Spinal cord (tissue), 10 donors: ENCODE results near the gene GRK5. TPM values are rescaled to one million over a fixed set of nuclear protein-coding genes. Genes with fewer than 3 reads are reported as not detected.

Experiments used
- DNase-seq, 6 donors: peaks; one replicate each; pipeline versions ENCODE4 v3.0.0 to v3.0.0-alpha.2; 2013 to 2015; ENCODE audit warnings: low spot score in 6 of 6, low read depth in 4 of 6
- H3K27ac ChIP-seq: one replicate; pipeline ENCODE4 v1.5.1; 2013; ENCODE audit warnings: low read depth, low read length, control low read depth
- H3K27me3 ChIP-seq: one replicate; pipeline ENCODE4 v1.6.1; 2013; ENCODE audit warnings: low read length; ENCODE audit not compliant: control insufficient read depth, insufficient read depth
- H3K36me3 ChIP-seq: one replicate; pipeline ENCODE4 v1.6.1; 2013; ENCODE audit warnings: low read length; ENCODE audit not compliant: control insufficient read depth, insufficient read depth
- H3K4me1 ChIP-seq: one replicate; pipeline ENCODE4 v1.6.1; 2013; ENCODE audit warnings: low read length; ENCODE audit not compliant: control insufficient read depth, insufficient read depth
- H3K4me3 ChIP-seq: one replicate; pipeline ENCODE4 v1.5.1; 2013; ENCODE audit warnings: low read depth, low read length, control low read depth
- H3K9me3 ChIP-seq: one replicate; pipeline ENCODE4 v1.6.1; 2013; ENCODE audit warnings: low read length; ENCODE audit not compliant: control insufficient read depth, insufficient read depth
- WGBS: methylation state at CpG from one replicate; pipeline ENCODE4 v1.1.5; 2013; ENCODE audit warnings: missing lambda C conversion rate; ENCODE audit not compliant: insufficient coverage; 5-methylcytosine and 5-hydroxymethylcytosine counted together
- polyA plus RNA-seq, 2 donors: library from polyadenylated mRNA; unstranded; fragments of 120-200 nt; gene quantifications; one replicate each; pipeline ENCODE4 v1.2.1, GENCODE V29; 2013; ENCODE audit not compliant: insufficient read length in 2 of 2
- total RNA-seq, 2 donors: library from RNA; depleted of rRNA in 1 of 2; stranded (reverse); fragments of 120-200 nt in 1 of 2; fragments of >200 nt in 1 of 2; gene quantifications; one replicate each; pipeline versions ENCODE4 v1.2.3 to v1.2.4, GENCODE V29; 2013 to 2014
- donor health status: healthy.

GRK5 gene
- total and polyA plus RNA-seq, 4 donors = 15.6 to 29.5 (median 25.6) TPM

DNA sequence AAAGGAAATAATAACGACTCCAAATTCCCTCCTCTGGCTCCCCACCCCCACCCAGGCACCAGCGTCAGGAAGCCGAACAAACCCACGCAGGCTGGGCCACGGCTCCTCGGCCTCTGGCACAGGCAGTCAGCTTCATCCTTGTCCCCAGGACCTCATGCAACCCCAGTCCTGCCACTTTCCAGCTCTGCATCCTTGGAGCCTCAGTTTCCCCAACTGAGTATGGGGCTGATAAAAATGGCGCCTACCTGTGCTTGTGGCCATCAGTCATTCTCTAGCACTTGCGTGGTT lies 198.1 kb downstream of the GRK5 start:
- Histone ChIP-seq H3K4me3 (no peak overlapping the region), H3K27ac (no peak overlapping the region), H3K4me1 (peaks cover 31% of the 10 kb centered on the region), H3K36me3 (peaks cover 8% of the 10 kb centered on the region), H3K9me3 (no peaks in the 10 kb centered on the region), H3K27me3 (no peaks in the 10 kb centered on the region)
- WGBS = 85% methylated on average over 7 of the region's 8 CpGs
- no peak for DNase-seq

DNA sequence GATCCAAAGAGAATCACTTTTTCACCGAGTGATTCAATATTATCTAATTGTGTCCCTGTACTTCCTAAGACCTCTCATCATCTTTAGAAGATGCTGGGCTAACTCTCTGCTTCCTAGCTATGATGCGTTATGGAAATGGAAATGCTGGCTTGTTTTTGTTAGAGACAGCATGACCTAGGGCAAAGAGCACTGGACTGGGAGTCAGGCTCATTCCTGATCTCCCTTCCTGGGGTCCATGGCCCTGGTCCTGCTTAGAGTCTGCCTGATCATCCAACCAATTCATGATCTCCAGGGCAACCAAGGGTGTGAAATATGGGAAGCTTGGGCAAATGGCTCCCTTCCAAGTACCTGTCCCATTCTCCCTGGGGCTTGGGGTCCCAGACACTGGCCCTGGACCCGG lies 198.8 kb downstream of the GRK5 start:
- peak overlapping the region; percentile 33 for H3K27ac ChIP-seq
- no peak for DNase-seq
- no peaks in the 10 kb centered on the region for H3K27me3 ChIP-seq
- no peak overlapping the region for H3K4me3 ChIP-seq
- H3K9me3 ChIP-seq = no peaks in the 10 kb centered on the region
- WGBS = 67% methylated on average over 1 of the region's 3 CpGs
- H3K36me3 ChIP-seq = peaks cover 8% of the 10 kb centered on the region
- peaks cover 33% of the 10 kb centered on the region for H3K4me1 ChIP-seq

DNA sequence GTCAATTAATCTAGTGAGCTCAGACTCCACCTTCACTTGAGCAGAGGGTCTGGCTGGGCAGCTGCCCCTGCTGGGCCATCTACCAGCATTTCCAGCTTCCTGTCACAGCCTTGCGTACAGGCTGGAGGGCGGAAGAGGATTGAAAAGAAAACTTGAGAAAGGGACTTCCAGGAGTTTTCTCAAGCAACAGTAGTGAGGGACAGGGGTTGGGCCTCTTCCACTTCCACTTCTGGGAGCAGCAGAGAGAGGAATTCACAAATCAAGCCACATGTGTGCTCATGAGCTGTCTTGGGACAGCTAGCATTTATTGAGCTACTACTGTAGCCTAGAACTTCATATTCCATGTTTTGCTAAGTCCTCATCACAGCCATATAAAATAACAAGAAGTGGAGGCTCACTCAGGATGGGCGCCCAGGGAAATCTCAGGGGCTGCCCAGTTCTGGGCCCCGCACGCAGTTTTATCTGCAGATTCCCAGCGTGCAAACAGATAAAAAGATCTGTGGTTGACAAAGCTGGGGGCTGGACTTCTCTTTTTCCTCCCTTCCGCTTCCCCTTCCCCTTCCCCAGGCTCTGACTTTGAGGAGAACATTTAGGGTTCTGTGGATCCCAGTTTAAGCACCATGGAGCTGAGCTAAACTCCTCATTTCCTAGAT lies 199.4 kb downstream of the GRK5 start:
- Histone ChIP-seq H3K27ac (peak overlapping the region; percentile 33), H3K4me3 (no peak overlapping the region), H3K4me1 (peaks cover 30% of the 10 kb centered on the region)

DNA sequence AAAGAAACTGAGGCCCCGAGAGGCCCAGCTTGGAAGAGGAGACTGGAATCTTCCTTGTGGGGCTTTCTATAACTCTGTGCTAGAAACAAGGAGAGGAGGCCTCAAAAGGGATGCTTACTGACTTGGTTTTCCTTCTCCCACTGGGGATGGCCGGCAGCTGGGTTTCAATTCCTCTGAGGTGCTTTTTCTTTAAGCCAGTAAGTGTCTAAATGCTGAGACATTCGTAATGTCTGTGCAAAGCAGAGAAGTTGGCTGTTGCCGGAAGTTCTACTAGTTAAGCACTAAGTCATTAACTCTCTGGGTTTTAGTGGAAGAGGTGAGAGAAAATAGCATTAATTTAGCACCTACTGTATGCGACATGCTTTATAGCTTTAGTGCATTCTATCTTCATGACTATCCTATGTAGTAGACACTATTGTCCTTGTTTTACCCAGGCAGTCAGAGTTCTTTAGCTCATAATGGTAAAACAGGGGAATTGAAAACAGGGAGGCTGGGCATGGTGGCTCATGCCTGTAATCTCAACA lies 199.9 kb downstream of the GRK5 start:
- WGBS = no CpG with 5 or more reads among the region's 5 CpGs
- Histone ChIP-seq H3K27ac (no peak overlapping the region), H3K4me3 (no peak overlapping the region), H3K36me3 (peaks cover 11% of the 10 kb centered on the region), H3K27me3 (no peaks in the 10 kb centered on the region), H3K9me3 (no peaks in the 10 kb centered on the region), H3K4me1 (peaks cover 29% of the 10 kb centered on the region)
- no peak for DNase-seq

More for the DNA sequence above, 199.4 kb downstream of the GRK5 start:
- no peaks in the 10 kb centered on the region for H3K27me3 ChIP-seq
- H3K9me3 ChIP-seq = no peaks in the 10 kb centered on the region
- H3K36me3 ChIP-seq = peaks cover 8% of the 10 kb centered on the region
- no CpG with 5 or more reads among the region's 7 CpGs for WGBS
- DNase-seq = no peak

DNA sequence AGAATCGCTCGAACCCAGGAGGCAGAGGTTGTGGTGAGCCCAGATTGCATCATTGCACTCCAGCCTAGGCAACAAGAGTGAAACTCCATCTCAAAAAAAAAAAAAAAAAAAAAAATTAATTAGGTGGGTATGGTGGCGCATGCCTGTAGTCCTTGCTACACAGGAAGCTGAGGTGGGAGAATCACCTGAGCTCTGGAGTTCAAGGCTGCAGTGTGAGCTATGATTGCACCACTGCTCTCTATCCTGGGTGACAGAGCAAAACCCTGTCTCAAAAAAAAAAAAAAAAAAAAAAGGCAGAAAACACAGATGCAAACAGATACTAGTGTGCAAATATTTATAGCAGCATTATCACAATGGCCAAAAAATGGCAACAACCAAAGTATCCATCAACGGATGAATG lies 200.7 kb downstream of the GRK5 start:
- no peak overlapping the region for H3K27ac ChIP-seq
- no peaks in the 10 kb centered on the region for H3K9me3 ChIP-seq
- no peak for DNase-seq

DNA sequence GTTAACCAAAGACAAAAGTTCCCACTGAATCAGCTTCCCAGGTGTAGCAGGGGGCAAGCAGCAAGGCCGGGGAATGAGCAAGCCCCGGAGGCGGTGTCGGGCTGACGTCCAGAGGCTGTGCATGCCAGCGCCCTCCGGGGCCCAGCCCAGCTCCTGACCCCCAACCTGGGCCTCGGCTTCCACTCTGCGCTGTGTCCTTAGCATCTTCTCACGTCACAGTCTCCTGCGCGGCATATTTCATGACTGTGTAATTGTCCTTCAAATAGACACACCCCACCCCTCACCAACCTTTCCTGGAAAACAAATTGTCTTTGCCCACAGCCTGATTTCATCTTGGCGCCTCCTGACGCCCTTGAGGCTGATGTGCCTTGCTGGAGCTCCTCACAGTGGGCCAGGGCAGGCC lies 201.6 kb downstream of the GRK5 start:
- Histone ChIP-seq H3K27ac (no peak overlapping the region), H3K27me3 (peaks cover 2% of the 10 kb centered on the region), H3K4me1 (peaks cover 46% of the 10 kb centered on the region), H3K36me3 (peaks cover 11% of the 10 kb centered on the region), H3K9me3 (no peaks in the 10 kb centered on the region), H3K4me3 (no peak overlapping the region)
- WGBS = 90% methylated on average over 14 of the region's 14 CpGs
- no peak for DNase-seq

More for the DNA sequence above, 200.7 kb downstream of the GRK5 start:
- Histone ChIP-seq H3K27me3 (no peaks in the 10 kb centered on the region), H3K4me3 (no peak overlapping the region), H3K4me1 (peaks cover 37% of the 10 kb centered on the region), H3K36me3 (peaks cover 11% of the 10 kb centered on the region)
- WGBS = no CpG with 5 or more reads among the region's 4 CpGs

DNA sequence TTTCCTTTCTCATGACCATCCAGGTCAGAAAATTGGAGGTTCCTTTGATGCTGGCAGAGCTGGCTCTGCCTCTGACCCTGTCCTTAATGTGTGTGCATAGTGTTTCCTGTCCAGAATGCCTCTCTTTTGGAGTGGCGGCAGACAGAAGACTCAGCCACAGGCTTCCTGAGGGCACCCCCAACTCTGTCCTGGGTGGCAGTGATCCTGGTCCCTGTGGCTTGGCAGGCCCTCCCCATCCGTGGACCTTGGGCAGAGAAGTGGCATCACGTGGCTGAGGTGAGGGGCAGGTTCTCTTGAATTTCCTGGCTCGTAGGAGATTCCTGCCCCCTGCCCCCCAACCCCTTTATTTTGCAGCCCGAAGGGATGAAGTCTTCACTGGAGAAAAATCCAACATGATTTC lies 202.0 kb downstream of the GRK5 start:
- H3K4me1 ChIP-seq = peaks cover 50% of the 10 kb centered on the region
- peak overlapping the region; percentile 43 for H3K27ac ChIP-seq
- H3K27me3 ChIP-seq = peaks cover 2% of the 10 kb centered on the region
- DNase-seq = no peak
- peaks cover 11% of the 10 kb centered on the region for H3K36me3 ChIP-seq
- 90% methylated on average over 1 of the region's 5 CpGs for WGBS
- H3K4me3 ChIP-seq = no peak overlapping the region
- no peaks in the 10 kb centered on the region for H3K9me3 ChIP-seq

DNA sequence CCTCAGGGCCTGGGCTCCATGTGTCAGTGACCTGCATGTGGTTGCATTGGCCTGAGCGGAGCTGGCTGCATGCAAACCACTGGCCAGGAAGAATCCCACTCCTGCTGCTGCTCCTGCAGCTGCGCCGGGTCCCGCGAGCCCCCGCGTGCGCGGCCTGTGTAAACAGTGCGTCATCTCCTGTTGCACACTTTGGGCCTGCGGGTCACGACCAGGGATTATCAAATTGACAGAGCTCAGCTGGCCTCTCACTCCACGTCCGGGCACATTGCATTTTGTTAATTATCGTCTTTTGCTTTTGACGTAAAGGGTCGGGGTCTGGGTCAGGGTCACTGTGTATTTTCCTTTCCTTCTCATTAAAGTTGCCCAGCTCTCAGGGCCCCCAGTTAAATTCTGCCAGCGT lies 202.5 kb downstream of the GRK5 start:
- Histone ChIP-seq H3K4me1 (peaks cover 46% of the 10 kb centered on the region), H3K27me3 (peaks cover 2% of the 10 kb centered on the region), H3K36me3 (peaks cover 11% of the 10 kb centered on the region), H3K4me3 (no peak overlapping the region), H3K27ac (peak overlapping the region; percentile 43), H3K9me3 (no peaks in the 10 kb centered on the region)
- peak in 1 of 6 donors; percentile 41 for DNase-seq
- WGBS = 69% methylated on average over 17 of the region's 18 CpGs

DNA sequence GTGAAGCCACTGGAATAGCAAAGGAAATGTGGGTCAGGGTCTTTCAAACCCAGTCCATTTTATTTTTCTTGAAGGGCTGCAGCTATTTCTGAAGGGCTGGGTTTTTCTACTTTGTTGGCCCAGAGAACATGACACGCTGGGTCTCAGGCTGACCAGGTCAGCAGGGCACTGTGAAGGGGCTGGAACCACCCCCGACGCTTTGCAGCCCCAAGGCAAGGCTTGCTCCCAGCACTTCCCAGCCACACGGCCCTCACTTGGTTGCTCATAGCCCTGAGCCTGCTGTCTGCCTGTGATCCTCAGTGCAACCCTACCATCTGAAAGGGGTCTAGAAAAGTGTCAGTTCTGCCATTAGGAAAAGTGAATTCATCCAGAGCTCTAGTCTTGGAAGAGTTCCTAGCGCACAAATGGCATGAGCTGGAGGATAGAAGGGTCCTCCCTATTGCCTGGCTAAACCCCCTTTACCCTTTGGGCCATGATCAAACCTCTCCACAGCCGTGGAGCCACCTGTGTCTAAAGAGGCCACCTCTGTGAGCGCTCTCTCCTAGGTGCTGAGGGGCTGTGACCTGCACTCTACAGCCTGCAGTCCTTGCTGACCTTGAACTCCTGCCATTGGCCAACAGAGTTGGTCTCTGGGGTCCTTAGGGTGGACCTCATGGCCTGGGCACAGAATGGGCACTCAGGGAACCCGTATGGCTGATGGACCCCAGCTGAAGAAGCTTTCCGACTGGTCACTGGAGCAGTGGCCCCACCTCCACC lies 203.2 kb downstream of the GRK5 start:
- peaks cover 47% of the 10 kb centered on the region for H3K4me1 ChIP-seq

More for the DNA sequence above, 203.2 kb downstream of the GRK5 start:
- peaks cover 8% of the 10 kb centered on the region for H3K36me3 ChIP-seq
- DNase-seq = no peak
- H3K27me3 ChIP-seq = peaks cover 5% of the 10 kb centered on the region
- peak overlapping the region; percentile 43 for H3K27ac ChIP-seq
- no peak overlapping the region for H3K4me3 ChIP-seq
- no peaks in the 10 kb centered on the region for H3K9me3 ChIP-seq
- 88% methylated on average over 8 of the region's 9 CpGs for WGBS
